Hematopoietic multipotent progenitor cell treated with erythropoietin and hydrocortisone succinate and interleukin-3 and kit ligand, for 17 days (in vitro differentiated cells): ENCODE data around the gene HSPA4L.

ENCODE experiments used
- DNase-seq: peaks from one replicate; pipeline ENCODE4 v3.0.0-alpha.2; 2015; ENCODE audit warnings: low spot score

The HSPA4L gene

GRCh38 chr4:127782275-127783025 lies at the start of gene HSPA4L:
HSPA4L (plus strand) TSS chr4:127782322; CDS start chr4:127782551, 229 bp downstream.
- no peak for DNase-seq

DNA sequence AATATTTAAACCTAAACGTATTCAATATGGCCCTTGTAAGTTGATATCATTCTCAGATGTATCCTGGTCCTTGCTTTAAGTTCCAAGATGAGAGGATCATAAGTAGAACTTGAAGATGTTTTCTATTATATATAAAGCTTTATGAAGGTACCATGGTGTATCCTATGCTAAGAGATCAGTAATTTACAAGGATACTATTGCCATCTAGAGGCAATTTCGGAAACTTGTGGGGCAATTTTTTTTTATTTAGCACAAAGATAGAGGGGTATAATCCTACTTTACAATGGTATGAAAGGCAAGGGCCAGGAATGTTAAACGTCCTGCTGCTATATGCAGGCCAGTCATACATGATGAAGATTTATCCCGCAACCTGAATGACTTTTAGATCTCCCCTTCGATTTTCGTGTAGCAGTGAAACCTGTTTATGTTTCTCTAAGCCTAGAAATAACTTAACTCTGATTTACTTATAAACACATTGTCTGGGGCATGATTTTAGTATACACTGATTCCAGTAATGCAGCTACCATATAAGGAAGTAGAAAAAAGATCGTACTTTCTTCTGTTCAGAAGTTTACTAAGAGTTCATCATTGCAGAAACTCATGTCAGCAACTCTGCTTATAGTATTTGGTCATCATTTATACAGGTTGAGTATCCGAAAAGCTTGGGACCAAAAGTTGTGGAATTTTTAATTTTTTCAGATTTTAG lies 49.3 kb upstream of the HSPA4L start:
- no peak for DNase-seq

GRCh38 chr4:127734976-127735375 lies 47.1 kb upstream of the HSPA4L start:
- DNase-seq: no peak

DNA sequence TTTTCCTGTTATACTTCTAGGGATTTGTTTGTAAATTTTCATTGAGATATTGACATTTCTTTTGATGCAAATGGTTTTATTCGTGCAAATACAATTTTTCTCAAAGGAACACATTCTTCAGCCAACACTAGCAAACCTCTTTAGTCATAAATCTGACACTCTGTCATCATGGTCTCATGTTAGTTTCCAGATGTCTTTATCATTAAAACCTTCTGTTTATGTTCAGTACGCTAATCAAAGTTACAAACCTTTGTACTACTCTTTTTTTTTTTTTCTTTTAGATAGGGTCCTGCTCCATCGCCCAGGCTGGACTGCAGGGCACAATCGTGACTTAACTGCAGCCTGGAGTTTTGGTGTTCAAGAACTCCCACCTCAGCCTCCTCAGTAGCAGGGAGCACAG lies 44.8 kb upstream of the HSPA4L start:
- DNase-seq: no peak

- DNase-seq: no peak
Measured at GRCh38 chr4:127741247-127741646, 40.9 kb upstream of the HSPA4L start.

GRCh38 chr4:127747883-127748282 lies 34.2 kb upstream of the HSPA4L start:
- DNase-seq: no peak

- DNase-seq: no peak
Measured at GRCh38 chr4:127748957-127749356, 33.2 kb upstream of the HSPA4L start.

GRCh38 chr4:127756906-127757305 lies 25.2 kb upstream of the HSPA4L start:
- DNase-seq: no peak

DNA sequence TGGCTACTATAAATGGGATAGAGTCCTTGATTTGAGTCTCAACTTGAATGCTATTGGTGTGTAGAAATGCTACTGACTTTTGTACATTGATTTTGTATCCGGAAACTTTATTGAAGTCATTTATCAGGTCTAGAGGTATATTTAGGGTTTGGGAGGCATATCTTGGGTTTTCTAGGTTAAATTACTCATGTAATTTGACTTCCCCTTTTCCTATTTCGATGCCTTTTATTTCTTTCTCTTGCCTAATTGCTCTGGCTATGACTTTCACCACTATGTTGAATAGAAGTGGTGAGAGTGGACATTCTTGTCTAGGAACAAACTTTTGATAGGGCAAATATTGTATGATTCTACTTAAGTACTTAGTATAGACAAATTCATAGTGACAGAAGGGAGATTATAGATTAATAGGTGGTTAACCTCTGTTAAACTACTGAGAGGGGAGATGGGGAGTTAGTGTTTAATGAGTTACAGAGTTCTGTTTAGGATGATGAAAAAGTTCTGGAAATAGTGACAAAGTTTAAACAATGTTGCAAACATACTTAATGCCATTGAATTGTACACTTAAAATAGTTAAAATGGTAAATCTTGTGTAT lies 22.8 kb upstream of the HSPA4L start:
- DNase-seq: no peak

- DNase-seq: no peak
Measured at GRCh38 chr4:127759893-127760292, 22.2 kb upstream of the HSPA4L start.

GRCh38 chr4:127771535-127772275 lies 10.4 kb upstream of the HSPA4L start:
- DNase-seq: no peak

DNA sequence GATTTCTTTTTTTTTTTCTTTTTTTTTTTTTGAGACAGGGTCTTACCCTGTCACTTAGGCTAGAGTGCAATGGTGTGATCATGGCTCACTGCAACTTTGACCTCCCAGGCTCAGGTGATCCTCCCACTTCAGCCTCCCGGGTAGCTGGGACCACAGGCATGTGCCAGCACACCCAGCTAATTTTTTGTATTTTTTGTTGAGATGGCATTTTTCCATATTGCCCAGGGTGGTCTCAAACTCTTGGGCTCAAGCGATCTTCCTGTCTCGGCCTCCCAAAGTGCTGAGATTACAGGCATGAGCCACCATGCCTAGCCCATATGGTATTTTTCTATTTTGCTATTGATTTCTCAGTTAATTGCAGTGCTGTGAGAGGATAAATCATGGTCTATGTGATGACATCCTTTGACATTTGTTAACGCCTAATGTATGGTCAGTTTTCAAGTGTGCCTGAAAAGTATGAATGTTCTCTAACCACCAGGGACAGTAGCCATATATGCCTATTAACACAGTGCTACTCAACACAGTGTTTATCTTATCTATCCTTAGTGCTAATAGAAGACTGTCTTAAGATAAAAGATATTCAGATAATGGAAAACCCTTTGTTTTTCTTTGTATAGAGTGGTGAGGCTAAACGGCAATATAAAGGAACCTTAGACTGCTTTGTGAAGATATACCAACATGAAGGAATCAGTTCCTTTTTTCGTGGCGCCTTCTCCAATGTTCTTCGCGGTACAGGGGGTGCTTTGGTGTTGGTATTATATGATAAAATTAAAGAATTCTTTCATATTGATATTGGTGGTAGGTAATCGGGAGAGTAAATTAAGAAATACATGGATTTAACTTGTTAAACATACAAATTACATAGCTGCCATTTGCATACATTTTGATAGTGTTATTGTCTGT lies 9.1 kb upstream of the HSPA4L start:
- DNase-seq: no peak

DNA sequence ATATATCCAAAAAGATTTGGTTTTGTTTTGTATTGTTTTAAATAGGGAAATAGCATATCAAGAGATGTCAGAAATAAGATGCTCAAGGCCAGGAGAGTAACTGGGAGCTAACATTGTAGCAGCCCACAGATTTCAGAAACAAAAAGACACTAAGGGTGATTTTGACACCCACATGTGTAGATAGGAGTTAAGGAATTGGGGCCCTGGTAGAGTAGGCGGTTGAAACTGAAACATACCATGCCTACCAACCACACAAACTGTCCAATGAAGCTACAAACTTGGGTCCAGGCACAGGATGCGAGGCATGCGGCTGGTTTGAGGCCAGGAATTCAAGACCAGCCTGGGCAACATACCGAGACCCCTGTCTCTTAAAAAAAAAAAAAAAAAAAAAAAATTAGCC lies 6.3 kb upstream of the HSPA4L start:
- no peak for DNase-seq

DNA sequence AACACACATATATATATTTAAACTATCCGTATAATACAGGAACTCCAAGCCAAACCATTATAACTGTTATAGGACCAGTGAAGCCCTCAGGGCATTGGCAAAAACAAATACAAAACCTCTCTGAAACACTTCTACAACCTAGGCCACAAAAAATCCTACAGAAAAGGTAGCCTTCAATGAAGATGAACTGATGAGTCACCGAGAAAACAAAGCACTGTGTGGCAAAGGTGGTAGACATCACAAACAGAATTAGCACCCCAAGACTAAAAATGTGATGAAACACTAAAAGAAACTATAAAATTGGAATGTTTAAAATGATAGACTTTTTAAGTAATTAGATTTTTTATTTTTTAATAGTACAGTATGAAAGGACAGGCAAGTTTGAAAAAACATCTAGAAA lies 5.5 kb upstream of the HSPA4L start:
- no peak for DNase-seq

DNA sequence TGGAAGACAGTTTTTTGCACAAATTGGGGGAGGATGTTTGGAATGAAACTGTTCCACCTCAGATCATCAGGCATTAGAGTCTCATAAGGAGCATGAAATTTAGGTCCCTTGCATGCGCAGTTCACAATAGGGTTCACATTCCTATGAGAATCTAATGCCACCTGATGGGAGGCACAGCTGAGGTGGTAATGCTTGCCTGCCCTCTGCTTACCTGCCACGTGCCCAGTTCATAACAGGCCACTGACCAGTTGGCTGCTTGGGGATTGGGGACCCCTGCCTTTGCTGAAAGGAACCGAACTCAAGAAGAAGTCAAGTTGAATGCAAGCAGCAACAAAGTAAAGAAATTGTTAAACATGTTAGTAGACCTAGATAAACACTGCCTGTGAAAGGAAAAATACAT lies 4.6 kb upstream of the HSPA4L start:
- no peak for DNase-seq

- DNase-seq: no peak
Measured at GRCh38 chr4:127778102-127778501, 4.0 kb upstream of the HSPA4L start.

DNA sequence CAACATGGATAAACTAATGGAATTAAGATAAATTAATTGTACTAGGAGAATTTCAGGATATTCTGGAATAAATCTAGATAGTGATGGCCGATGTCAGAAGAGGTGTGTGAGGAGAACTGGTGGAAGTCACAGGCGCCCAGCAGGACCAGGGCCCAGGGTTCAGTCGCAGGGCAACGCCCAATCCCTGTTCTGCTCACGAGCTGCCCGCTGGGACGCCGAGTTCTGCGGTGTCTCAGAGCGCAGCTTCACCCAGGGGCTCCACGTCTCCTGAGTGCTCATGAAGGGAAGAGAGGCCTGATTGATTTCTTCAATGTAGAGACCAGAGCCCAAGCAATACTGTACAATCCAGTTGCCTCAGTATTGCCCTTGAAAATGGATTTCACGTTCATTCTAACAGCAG lies 1.5 kb upstream of the HSPA4L start:
- DNase-seq: no peak

DNA sequence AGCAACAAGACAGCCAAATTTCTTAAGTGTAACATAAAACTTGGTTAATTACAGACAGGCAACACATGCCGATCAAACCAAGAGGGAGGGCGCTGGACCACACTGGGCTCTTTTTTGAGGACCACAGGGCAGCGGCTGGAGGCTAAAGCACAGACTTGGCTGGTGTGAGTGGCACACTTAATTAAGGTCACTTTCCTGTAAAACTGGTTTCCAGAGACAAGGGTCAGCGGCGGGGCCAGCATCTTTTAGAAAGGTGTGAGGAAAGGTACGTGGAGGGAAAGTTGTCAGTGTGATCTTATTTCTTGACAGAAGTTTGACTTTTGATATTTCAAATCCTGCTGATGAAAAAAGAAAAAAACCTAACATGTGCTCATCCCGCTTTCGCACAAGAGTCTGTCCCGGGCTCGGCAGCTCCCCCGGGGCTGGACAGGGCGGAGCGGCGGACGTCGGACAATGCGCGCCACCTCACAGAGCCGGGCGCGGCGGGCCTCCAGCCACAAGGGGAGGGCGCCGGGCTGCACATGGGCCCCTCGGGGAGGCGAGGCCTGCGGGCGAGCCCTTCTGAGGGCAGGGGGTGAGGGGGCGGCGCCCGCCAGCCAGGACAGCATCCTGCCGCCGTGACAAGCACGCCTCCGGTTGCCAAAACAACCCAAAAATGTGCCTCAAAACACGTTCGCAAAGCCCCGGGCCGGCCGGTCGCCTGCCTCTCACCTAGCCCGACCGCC lies 660 bp upstream of the HSPA4L start:
- DNase-seq: no peak

GRCh38 chr4:127782025-127782274 lies 172 bp upstream of the HSPA4L start:
- DNase-seq: peak; percentile 61

DNA sequence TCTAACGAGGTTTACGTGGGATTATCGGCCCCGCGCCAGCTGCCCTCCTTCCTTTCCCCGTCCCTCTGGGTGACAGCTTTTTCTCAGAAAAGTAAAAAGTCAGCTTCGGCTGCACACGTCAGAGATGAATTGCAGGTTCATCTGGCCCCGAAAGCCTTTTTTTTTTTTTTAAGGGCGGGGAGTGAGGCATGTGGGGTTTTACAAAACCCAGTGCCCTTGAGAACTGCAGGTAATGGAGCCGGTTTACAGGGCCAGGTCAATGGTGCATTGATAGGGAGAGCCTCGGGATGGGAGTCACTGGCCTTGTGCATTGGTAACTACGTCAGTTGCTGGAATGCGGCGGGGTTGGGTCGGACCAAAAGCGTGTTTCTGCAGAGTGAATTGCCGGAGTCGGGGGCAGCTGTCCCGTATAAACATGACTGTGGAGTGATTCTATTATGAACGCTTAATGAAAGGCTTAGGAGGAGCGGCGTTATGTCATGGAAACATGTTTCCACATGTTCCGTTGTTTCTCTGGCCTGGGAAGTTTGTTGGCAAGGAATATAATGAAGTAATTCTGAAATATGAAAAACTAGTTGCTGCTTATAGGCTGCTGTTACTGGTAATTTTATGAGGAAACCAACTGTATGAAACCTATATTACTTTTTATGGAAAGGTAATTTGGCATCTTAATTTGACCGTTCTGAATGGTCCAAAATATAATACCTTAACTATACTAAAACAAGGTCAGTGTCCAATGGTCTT lies 1.1 kb downstream of the HSPA4L start:
- peak; percentile 14 for DNase-seq
